Breast epithelium (tissue), 4 donors: ENCODE results near the gene RNH1. TPM values are rescaled to one million over a fixed set of nuclear protein-coding genes. Genes with fewer than 3 reads are reported as not detected.

ENCODE experiments used
- DNase-seq, 2 donors: peaks; one replicate each; pipeline ENCODE4 v3.0.0-alpha.2; 2019; ENCODE audit warnings: low spot score in 2 of 2
- H3K27ac ChIP-seq, 2 donors: fragments of 200-600 bp; sonication (generic) in 1 of 2; one replicate each; pipeline ENCODE4 v1.5.1; 2016 to 2019; ENCODE audit warnings: mild to moderate bottlenecking in 1 of 2
- H3K27me3 ChIP-seq, 2 donors: fragments of 200-600 bp; sonication (generic) in 1 of 2; one replicate each; pipeline versions ENCODE4 v1.5.1 to v1.6.0; 2017 to 2019; ENCODE audit warnings: control low read depth in 1 of 2, mild to moderate bottlenecking in 1 of 2
- H3K36me3 ChIP-seq: fragments of 200-600 bp; one replicate; pipeline ENCODE4 v1.5.1; 2019
- H3K4me1 ChIP-seq, 2 donors: fragments of 200-600 bp; sonication (generic); one replicate each; pipeline ENCODE4 v1.5.1; 2016 to 2019; ENCODE audit warnings: control low read depth in 1 of 2
- H3K4me3 ChIP-seq, 3 donors: fragments of 200-600 bp; sonication (generic); 1 replicate in 2 of 3; 2 replicates in 1 of 3; pipeline ENCODE4 v1.5.1; 2016 to 2019; ENCODE audit warnings: mild to moderate bottlenecking in 3 of 3, moderate library complexity in 2 of 3
- H3K9me3 ChIP-seq, 2 donors: fragments of 200-600 bp; sonication (generic) in 1 of 2; one replicate each; pipeline ENCODE4 v1.5.1; 2016 to 2019; ENCODE audit warnings: control low read depth in 1 of 2
- POLR2A ChIP-seq: fragments of 450-650 bp; IDR thresholded peaks from one replicate; pipeline ENCODE4 v1.6.1; 2016; ENCODE audit warnings: antibody characterized with exemption, mild to moderate bottlenecking, moderate library complexity
- POLR2AphosphoS5 ChIP-seq, 3 donors: sonication (generic); formaldehyde crosslinking; IDR thresholded peaks; one replicate each; pipeline ENCODE4 v1.6.1; 2017; ENCODE audit warnings: antibody characterized with exemption in 3 of 3
- intact Hi-C: fragments of 100-400 bp; cut with DNase I; formaldehyde crosslinking; loops from one replicate; pipeline ENCODE4 v1.15.1; 2023; ENCODE audit warnings: low total_unique reads
- total RNA-seq, 3 donors: library from RNA; depleted of rRNA; stranded (reverse); fragments of >200 nt; gene quantifications; one replicate each; pipeline ENCODE4 v1.1.0, GENCODE V29; 2016
- TF ChIP-seq, protein P1 (sequence below), 3 donors: fragments of 450-650 bp; IDR thresholded peaks; one replicate each; pipeline ENCODE4 v1.5.1; 2016 to 2017; ENCODE audit warnings: antibody characterized with exemption in 3 of 3, mild to moderate bottlenecking in 3 of 3, moderate library complexity in 3 of 3

RNH1 gene
- total RNA-seq, 3 donors from 2014 or later, result 139 to 249 (median 209) TPM

DNA sequence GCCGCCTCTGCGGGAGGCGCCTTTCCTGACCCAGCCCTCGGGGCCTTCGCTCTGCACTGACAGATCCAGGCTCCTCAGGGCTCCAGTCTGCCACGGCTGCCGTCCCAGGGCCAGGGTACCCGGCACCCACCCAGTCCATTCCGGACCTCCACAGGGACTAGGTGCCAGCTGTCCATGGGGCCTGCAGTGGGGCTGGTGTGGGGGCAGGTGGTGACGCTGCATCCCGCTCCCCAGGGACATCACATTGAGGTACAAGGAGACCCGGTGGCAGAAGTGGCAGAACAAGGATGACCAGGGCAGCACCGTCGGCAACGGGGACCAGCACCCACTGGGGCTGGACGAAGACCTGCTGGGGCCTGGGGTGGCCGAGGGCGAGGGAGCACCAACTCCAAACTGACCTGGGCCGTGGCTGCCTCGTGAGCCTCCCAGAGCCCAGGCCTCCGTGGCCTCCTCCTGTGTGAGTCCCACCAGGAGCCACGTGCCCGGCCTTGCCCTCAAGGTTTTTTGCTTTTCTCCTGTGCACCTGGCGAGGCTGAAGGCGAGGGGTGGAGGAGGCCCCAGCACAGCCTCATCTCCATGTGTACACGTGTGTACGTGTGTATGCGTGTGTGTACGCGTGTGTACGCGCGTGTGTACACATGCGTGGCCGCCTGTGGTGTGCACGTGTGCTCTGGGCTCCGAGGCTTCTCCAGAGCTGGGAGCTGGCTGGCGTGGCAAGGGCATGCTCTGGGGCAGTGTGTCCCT lies 16.7 kb downstream of the RNH1 start:
- intact Hi-C loops, result no loop called here
- Histone ChIP-seq H3K36me3 (peaks cover 6% of the 10 kb centered on the region), H3K4me3 (no peak overlapping the region), H3K4me1 (no peaks in the 10 kb centered on the region), H3K27me3 (no peaks in the 10 kb centered on the region), H3K27ac (no peak overlapping the region), H3K9me3 (no peaks in the 10 kb centered on the region)
- TF ChIP-seq POLR2A (no peak), POLR2AphosphoS5 (IDR thresholded peaks at IDR 0.05) (no peak)
- TF ChIP-seq, protein P1, sequence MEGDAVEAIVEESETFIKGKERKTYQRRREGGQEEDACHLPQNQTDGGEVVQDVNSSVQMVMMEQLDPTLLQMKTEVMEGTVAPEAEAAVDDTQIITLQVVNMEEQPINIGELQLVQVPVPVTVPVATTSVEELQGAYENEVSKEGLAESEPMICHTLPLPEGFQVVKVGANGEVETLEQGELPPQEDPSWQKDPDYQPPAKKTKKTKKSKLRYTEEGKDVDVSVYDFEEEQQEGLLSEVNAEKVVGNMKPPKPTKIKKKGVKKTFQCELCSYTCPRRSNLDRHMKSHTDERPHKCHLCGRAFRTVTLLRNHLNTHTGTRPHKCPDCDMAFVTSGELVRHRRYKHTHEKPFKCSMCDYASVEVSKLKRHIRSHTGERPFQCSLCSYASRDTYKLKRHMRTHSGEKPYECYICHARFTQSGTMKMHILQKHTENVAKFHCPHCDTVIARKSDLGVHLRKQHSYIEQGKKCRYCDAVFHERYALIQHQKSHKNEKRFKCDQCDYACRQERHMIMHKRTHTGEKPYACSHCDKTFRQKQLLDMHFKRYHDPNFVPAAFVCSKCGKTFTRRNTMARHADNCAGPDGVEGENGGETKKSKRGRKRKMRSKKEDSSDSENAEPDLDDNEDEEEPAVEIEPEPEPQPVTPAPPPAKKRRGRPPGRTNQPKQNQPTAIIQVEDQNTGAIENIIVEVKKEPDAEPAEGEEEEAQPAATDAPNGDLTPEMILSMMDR (IDR thresholded peaks at IDR 0.05), result no peak
- no peak for DNase-seq

DNA sequence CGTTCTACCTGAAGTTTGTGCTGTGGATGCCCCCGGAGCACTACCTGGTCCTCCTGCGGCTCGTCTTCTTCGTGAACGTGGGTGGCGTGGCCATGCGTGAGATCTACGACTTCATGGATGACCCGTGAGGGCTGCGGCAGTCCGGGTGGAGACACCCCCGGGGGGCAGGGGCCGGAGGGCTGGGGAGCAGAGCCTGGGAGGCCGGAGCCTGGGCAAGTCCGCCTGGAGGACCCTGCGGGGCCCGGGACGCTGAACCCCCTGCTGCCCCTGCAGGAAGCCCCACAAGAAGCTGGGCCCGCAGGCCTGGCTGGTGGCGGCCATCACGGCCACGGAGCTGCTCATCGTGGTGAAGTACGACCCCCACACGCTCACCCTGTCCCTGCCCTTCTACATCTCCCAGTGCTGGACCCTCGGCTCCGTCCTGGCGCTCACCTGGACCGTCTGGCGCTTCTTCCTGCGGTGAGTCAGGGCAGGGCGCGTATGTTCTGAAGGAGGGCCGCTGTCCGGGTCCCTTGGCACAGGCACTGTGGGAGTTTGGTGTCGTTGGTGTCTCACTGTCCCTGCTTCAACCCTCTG lies 17.3 kb downstream of the RNH1 start:
- Histone ChIP-seq H3K9me3 (no peaks in the 10 kb centered on the region), H3K27ac (no peak overlapping the region), H3K4me3 (no peak overlapping the region), H3K27me3 (no peaks in the 10 kb centered on the region), H3K36me3 (peaks cover 6% of the 10 kb centered on the region), H3K4me1 (no peaks in the 10 kb centered on the region)
- TF ChIP-seq POLR2A, result no peak
- TF ChIP-seq, protein P1 (IDR thresholded peaks at IDR 0.05), result no peak
- no peak for TF ChIP-seq POLR2AphosphoS5 (IDR thresholded peaks at IDR 0.05)
- DNase-seq, result no peak
- intact Hi-C loops, result no loop called here

DNA sequence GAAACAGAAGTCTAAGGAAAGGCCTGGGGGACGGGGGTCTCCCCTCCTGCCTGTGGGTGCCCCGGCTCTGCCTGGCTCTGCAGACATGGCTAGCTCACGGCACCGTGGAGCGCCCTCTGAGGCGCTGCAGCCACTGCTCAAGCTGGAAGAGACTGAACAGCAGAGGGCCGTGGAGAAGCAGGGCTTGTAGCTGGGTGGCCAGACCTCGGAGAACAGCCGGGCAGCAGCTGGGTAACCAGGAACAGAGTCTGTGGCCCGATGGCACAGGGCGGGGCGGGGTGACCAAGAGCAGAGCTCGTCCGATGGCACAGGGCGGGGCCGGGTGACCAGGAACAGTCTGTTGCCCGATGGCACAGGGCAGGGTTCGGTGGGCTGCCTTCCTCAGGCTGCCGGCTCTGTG lies 18.1 kb downstream of the RNH1 start:
- H3K9me3 ChIP-seq, result no peaks in the 10 kb centered on the region
- TF ChIP-seq POLR2AphosphoS5 (IDR thresholded peaks at IDR 0.05), result no peak
- TF ChIP-seq, protein P1 (IDR thresholded peaks at IDR 0.05), result no peak
- TF ChIP-seq POLR2A, result no peak
- no peak for DNase-seq
- no peak overlapping the region for H3K4me3 ChIP-seq
- H3K27ac ChIP-seq, result no peak overlapping the region
- intact Hi-C loops, result no loop called here
- peaks cover under 1% of the 10 kb centered on the region for H3K36me3 ChIP-seq
- H3K27me3 ChIP-seq, result no peaks in the 10 kb centered on the region
- no peaks in the 10 kb centered on the region for H3K4me1 ChIP-seq

DNA sequence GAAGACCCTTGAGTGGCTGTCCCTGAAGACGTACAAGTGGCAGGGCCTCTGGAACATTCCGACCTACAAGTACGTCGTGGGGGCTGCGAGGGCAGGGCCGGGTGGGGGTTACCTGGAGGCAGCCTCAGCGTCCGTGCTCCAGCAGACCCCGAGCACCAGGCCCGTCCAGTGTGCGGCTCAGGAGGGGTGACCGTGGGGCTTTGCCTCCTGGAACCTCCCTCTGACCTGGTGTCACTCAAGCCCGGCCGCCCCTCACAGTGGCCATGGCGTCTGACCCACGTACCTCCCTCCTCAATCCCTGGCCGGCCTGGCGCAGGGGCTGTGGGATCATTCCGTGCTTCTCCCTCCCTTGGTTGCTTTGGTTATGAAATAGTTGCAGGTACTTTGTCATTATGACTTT lies 18.5 kb downstream of the RNH1 start:
- H3K27me3 ChIP-seq, result no peaks in the 10 kb centered on the region
- H3K36me3 ChIP-seq, result no peaks in the 10 kb centered on the region
- no peak for TF ChIP-seq POLR2A
- TF ChIP-seq POLR2AphosphoS5 (IDR thresholded peaks at IDR 0.05), result no peak
- H3K4me1 ChIP-seq, result no peaks in the 10 kb centered on the region
- H3K4me3 ChIP-seq, result no peak overlapping the region
- intact Hi-C loops, result no loop called here
- no peaks in the 10 kb centered on the region for H3K9me3 ChIP-seq
- no peak overlapping the region for H3K27ac ChIP-seq
- no peak for DNase-seq

DNA sequence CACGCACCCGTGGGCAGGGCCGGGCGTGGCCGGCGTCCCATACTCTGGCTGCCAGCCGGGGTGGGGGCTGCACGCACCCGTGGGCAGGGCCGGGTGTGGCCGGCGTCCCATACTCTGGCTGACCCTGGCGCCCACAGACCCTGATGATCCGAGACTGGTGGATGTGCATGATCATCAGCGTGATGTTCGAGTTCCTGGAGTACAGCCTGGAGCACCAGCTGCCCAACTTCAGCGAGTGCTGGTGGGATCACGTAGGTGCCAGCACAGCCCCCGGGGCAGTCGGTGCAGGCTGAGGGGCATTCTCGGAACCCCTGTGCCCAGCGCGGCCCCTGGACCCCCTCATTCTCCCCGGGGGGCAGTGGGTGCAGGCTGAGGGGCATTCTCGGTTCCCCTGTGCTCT lies 19.0 kb downstream of the RNH1 start:
- Histone ChIP-seq H3K9me3 (no peaks in the 10 kb centered on the region), H3K27ac (no peak overlapping the region), H3K27me3 (no peaks in the 10 kb centered on the region), H3K4me3 (no peak overlapping the region), H3K36me3 (no peaks in the 10 kb centered on the region), H3K4me1 (no peaks in the 10 kb centered on the region)
- DNase-seq, result no peak
- TF ChIP-seq POLR2AphosphoS5 (IDR thresholded peaks at IDR 0.05) (no peak), POLR2A (no peak)
- TF ChIP-seq, protein P1 (IDR thresholded peaks at IDR 0.05), result no peak
- intact Hi-C loops, result no loop called here
